Endothelial cell of umbilical vein (primary cell): ENCODE measurements around the gene PPP1R13L. TPM values are rescaled to one million over a fixed set of nuclear protein-coding genes. Genes with fewer than 3 reads are reported as not detected.

Experiments
- BruUV-seq: library from RNA; stranded (reverse); fragments of 400-500 nt; replicated peaks from 2 replicates; lab custom pipeline; 2021; lab: Mats Ljungman, UMichigan
- CTCF ChIA-PET: fragments of 300-600, 350-600 bp; sonication (Branson Sonifier 250); formaldehyde crosslinking; loops from one replicate; lab custom pipeline; 2021; ENCODE audit warnings: antibody characterized with exemption, inconsistent platforms; lab: Charles Lee
- POLR2A ChIA-PET: fragments of 300-600, 350-600 bp; sonication (Branson Sonifier 250); formaldehyde crosslinking; loops from one replicate; lab custom pipeline; 2021; ENCODE audit warnings: antibody characterized with exemption, inconsistent platforms; lab: Charles Lee
- DNase-seq: peaks from one replicate; pipeline ENCODE4 v3.0.0-alpha.2; 2011; ENCODE audit warnings: low read depth, low spot score
- FAIRE-seq: peaks from 2 replicates; lab custom pipeline; 2011; peaks lifted over from hg19 to GRCh38; lab: Jason Lieb, UNC
- H2AFZ ChIP-seq: 2 replicates; pipeline ENCODE4 v1.6.0; 2012; ENCODE audit warnings: low read depth, low read length, control low read depth, inconsistent platforms
- H3K27ac ChIP-seq: 2 replicates; pipeline ENCODE4 v1.5.1; 2011; ENCODE audit warnings: low read depth, mild to moderate bottlenecking, control low read depth, low read length, moderate library complexity; ENCODE audit not compliant: insufficient read depth
- H3K27me3 ChIP-seq, 2 experiments: 2 replicates each; pipeline versions ENCODE4 v1.6.0 to v1.6.1; 2011; ENCODE audit warnings: low read length in 2 of 2, mixed read lengths in 1 of 2; ENCODE audit not compliant: control insufficient read depth in 2 of 2, insufficient read depth in 2 of 2
- H3K36me3 ChIP-seq, 2 experiments: 2 replicates in 1 of 2; 3 replicates in 1 of 2; pipeline ENCODE4 v1.5.1; 2011; ENCODE audit warnings: low read length in 2 of 2, mild to moderate bottlenecking in 1 of 2, moderate library complexity in 1 of 2; ENCODE audit not compliant: control insufficient read depth in 2 of 2, insufficient read depth in 2 of 2; ENCODE audit errors: extremely low read depth in 1 of 2
- H3K4me1 ChIP-seq: 3 replicates; pipeline ENCODE4 v1.5.1; 2011; ENCODE audit warnings: mild to moderate bottlenecking, low read length; ENCODE audit not compliant: control insufficient read depth, insufficient read depth; ENCODE audit errors: extremely low read depth
- H3K4me2 ChIP-seq: 2 replicates; pipeline ENCODE4 v1.6.1; 2011; ENCODE audit warnings: low read length, control low read depth, mixed read lengths; ENCODE audit not compliant: insufficient read depth
- H3K4me3 ChIP-seq, 3 experiments: fragments of 200-600 bp in 1 of 3; sonication (generic), shearing (Covaris generic) in 1 of 3; replicated peaks in 1 of 3; 2 replicates each; pipeline ENCODE4 v1.5.1; 2011 to 2016; ENCODE audit warnings: control low read depth in 3 of 3, low read length in 3 of 3, mild to moderate bottlenecking in 2 of 3, inconsistent platforms in 1 of 3, low read depth in 1 of 3, moderate library complexity in 1 of 3; ENCODE audit not compliant: insufficient read depth in 1 of 3
- H3K79me2 ChIP-seq: 2 replicates; pipeline ENCODE4 v1.6.0; 2012; ENCODE audit warnings: low read length, inconsistent platforms; ENCODE audit not compliant: control insufficient read depth, insufficient read depth
- H3K9ac ChIP-seq: replicated peaks from 2 replicates; pipeline ENCODE3; 2011; ENCODE audit warnings: low read length, control low read depth; ENCODE audit not compliant: insufficient read depth; ENCODE audit errors: extremely low read depth
- H3K9me1 ChIP-seq: replicated peaks from 3 replicates; pipeline ENCODE4 v1.6.0; 2011; ENCODE audit warnings: mild to moderate bottlenecking, low read length; ENCODE audit not compliant: control insufficient read depth, insufficient read depth; ENCODE audit errors: extremely low read depth
- H3K9me3 ChIP-seq: replicated peaks from 2 replicates; pipeline ENCODE4 v1.5.1; 2012; ENCODE audit warnings: low read length, inconsistent platforms; ENCODE audit not compliant: control insufficient read depth, insufficient read depth
- H4K20me1 ChIP-seq: replicated peaks from 2 replicates; pipeline ENCODE3; 2011; ENCODE audit warnings: mild to moderate bottlenecking, low read length; ENCODE audit not compliant: control insufficient read depth, insufficient read depth; ENCODE audit errors: extremely low read depth
- POLR2AphosphoS5 ChIP-seq: IDR thresholded peaks from 2 replicates; pipeline ENCODE4 v1.6.1; 2012; ENCODE audit warnings: low read depth, mild to moderate bottlenecking, control low read depth, low read length, moderate library complexity; ENCODE audit not compliant: insufficient read depth
- dilution Hi-C: fragments of 300-500 bp; cut with MboI; formaldehyde crosslinking; loops from one replicate; pipeline ENCODE4 v1.15.0; 2019; ENCODE audit warnings: low sequenced_read_pairs; ENCODE audit not compliant: extremely low pct_ligation_motif_present
- intact Hi-C: fragments of 100-400 bp; cut with micrococcal nuclease; formaldehyde crosslinking; loops from one replicate; pipeline ENCODE4 v1.10.0; 2022
- polyA plus RNA-seq, 4 experiments: library from polyadenylated mRNA; depleted of rRNA in 3 of 4; stranded (reverse) in 3 of 4; unstranded in 1 of 4; fragments of >200 nt; gene quantifications; 2 replicates each; pipeline versions ENCODE4 v1.2.1 to v1.2.3, GENCODE V29; 2011 to 2012; ENCODE audit warnings: missing spikeins in 1 of 4
- total RNA-seq: library from RNA; stranded (reverse); gene quantifications from 2 replicates; pipeline ENCODE4 v1.2.3, GENCODE V29; 2021
- TF ChIP-seq, protein P1 (sequence below), 2 donors: IDR thresholded peaks; 1 replicate in 1 of 2; 2 replicates in 1 of 2; pipeline ENCODE4 v1.5.1; 2011; ENCODE audit warnings: low read length in 2 of 2, mild to moderate bottlenecking in 2 of 2, moderate library complexity in 2 of 2, control low read depth in 1 of 2, inconsistent platforms in 1 of 2, low read depth in 1 of 2; ENCODE audit not compliant: insufficient read depth in 1 of 2; ENCODE audit errors: extremely low read depth in 1 of 2

The PPP1R13L gene
- total and polyA plus RNA-seq, 2 donors (not counting 3 experiments of a cell fraction or from before 2014, with no cell fraction given): 28.5 to 77.4 TPM

DNA sequence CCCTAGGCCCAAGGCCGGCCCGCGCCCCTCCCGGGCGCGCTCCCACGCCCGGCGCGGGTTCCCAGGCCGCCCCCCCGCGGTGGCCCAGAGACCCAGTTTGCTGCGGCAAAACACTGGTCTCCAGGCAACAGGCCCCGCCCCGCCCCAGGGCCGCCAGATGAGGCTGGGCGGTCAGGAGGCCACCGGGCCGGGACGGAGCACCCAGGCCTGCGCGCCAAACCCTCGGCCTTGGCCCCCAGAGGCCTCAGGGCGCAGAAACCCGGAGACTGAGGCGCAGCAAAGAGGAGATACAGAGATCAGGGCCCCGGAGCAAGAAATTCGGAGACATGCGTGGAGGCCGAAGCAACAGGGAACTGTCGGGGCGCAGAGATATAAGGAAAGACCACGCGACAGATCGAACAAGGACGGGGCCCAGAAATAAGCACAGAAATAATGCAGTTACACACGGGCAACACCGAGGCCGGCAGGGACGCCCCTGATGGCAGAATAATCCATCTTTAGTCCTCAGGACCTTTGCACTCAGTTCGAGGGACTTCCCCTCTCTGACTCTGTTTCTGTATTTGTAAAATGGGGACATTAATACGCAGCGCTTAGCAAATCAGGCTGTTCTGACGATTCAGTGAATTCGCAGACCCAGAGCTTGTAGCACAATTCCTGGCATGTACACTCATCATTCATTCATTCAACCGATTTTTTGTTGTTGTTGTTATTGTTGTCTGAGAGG, 39.6 kb upstream of the PPP1R13L start:
- peak overlapping the region; percentile 46 for H2AFZ ChIP-seq
- H3K4me2 ChIP-seq: peak overlapping the region; percentile 42
- dilution Hi-C loops: no loop called here

More for the DNA sequence above, 39.6 kb upstream of the PPP1R13L start:
- no peaks in the 10 kb centered on the region for H3K36me3 ChIP-seq
- no peak overlapping the region for H3K4me3 ChIP-seq
- no peaks in the 10 kb centered on the region for H3K79me2 ChIP-seq
- intact Hi-C loops: no loop called here
- CTCF ChIA-PET: interaction anchor here (1.4 to 2.1 kb wide), 3 partner anchors 12 to 34 kb away, joined by 4 to 23 read pairs (median 21); partner anchors contain the start of gene FOSB
- no peaks in the 10 kb centered on the region for H3K9me3 ChIP-seq
- FAIRE-seq: peak; percentile 87
- no peaks in the 10 kb centered on the region for H3K9me1 ChIP-seq
- no peaks in the 10 kb centered on the region for H4K20me1 ChIP-seq
- peak overlapping the region; percentile 77 for H3K9ac ChIP-seq
- no peaks in the 10 kb centered on the region for H3K27me3 ChIP-seq
- DNase-seq: peak; percentile 78
- peak overlapping the region; percentile 88 for H3K27ac ChIP-seq
- BruUV-seq: no TSS peak
- POLR2A ChIA-PET: no interaction called here
- peak; percentile 52 for TF ChIP-seq POLR2AphosphoS5
- TF ChIP-seq, protein P1, sequence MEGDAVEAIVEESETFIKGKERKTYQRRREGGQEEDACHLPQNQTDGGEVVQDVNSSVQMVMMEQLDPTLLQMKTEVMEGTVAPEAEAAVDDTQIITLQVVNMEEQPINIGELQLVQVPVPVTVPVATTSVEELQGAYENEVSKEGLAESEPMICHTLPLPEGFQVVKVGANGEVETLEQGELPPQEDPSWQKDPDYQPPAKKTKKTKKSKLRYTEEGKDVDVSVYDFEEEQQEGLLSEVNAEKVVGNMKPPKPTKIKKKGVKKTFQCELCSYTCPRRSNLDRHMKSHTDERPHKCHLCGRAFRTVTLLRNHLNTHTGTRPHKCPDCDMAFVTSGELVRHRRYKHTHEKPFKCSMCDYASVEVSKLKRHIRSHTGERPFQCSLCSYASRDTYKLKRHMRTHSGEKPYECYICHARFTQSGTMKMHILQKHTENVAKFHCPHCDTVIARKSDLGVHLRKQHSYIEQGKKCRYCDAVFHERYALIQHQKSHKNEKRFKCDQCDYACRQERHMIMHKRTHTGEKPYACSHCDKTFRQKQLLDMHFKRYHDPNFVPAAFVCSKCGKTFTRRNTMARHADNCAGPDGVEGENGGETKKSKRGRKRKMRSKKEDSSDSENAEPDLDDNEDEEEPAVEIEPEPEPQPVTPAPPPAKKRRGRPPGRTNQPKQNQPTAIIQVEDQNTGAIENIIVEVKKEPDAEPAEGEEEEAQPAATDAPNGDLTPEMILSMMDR (IDR thresholded peaks at IDR 0.05; ENCODE audit: extremely low read depth in 1 of 2, insufficient read depth in 1 of 2, low read depth in 1 of 2, low read length in 2 of 2): no peak
- peaks cover 23% of the 10 kb centered on the region for H3K4me1 ChIP-seq
